Activated CD8-positive, alpha-beta memory T cell treated with anti-CD3 and anti-CD28 coated beads for 1 hour (primary cell): Measurements from ENCODE around the gene CYSLTR1.
"Not testable (repeated sequence)": the region's sequence is repeated elsewhere in the genome, so short reads cannot be mapped to it uniquely, and the experiment has no call there.

Experiments used
- DNase-seq, 2 donors: peaks; one replicate each; pipeline ENCODE4 v3.0.0-alpha.2; 2020; ENCODE audit warnings: low read depth in 1 of 2; ENCODE audit errors: extremely low read depth in 1 of 2

CYSLTR1 gene

DNA sequence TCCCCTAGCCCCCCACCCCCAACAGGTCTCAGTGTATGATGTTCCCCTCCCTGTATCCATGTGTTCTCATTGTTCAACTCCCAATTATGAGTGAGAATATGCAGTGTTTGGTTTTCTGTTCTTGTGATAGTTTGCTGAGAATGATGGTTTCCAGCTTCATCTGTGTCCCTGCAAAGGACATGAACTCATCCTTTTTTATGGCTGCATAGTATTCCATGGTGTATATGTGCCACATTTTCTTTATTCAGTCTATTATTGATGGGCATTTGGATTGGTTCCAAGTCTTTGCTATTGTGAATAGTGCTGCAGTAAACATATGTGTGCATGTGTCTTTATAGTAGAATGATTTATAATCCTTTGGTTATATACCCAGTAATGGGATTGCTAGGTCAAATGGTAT, 101.4 kb downstream of the CYSLTR1 start:
- DNase-seq, result not testable (repeated sequence)
